HepG2 (cell line): Measurements from ENCODE around the gene HCN4. TPM values are rescaled to one million over a fixed set of nuclear protein-coding genes. Genes with fewer than 3 reads are reported as not detected.

Experiments
- ATAC-seq: fragments of 200-7000 bp; cut with Tn5 transposase; 3 replicates; pipeline ENCODE4 v1.9.1; 2020; ENCODE audit warnings: mild to moderate bottlenecking, moderate library complexity
- BruUV-seq: library from RNA; stranded (reverse); fragments of 400-500 nt; replicated peaks from 2 replicates; lab custom pipeline; 2021; lab: Mats Ljungman, UMichigan
- CTCF ChIA-PET: fragments of 300-600 bp; formaldehyde crosslinking; extraction: SDS; loops from one replicate; lab custom pipeline; 2021; ENCODE audit warnings: low total read pairs, inconsistent platforms, low intra/inter-chr PET ratio; lab: Yijun Ruan, JAX
- POLR2A ChIA-PET: fragments of 350-600 bp; sonication (Branson Sonifier 250); formaldehyde crosslinking; loops from one replicate; lab custom pipeline; 2020; ENCODE audit warnings: antibody characterized with exemption, inconsistent platforms; lab: Yijun Ruan, JAX
- DNase-seq: peaks from one replicate; pipeline ENCODE4 v3.0.0-alpha.2; 2015; ENCODE audit warnings: low spot score
- FAIRE-seq: peaks from 3 replicates; lab custom pipeline; 2011; peaks lifted over from hg19 to GRCh38; lab: Jason Lieb, UNC
- H2AFZ ChIP-seq: one replicate; pipeline ENCODE4 v1.6.1; 2011; ENCODE audit warnings: low read length, inconsistent platforms
- H3K27ac ChIP-seq: fragments of 300-600 bp; 3 replicates; pipeline ENCODE4 v1.8.0; 2011; ENCODE audit warnings: mixed run types, mild to moderate bottlenecking, mixed read lengths, low read length, inconsistent platforms; ENCODE audit not compliant: insufficient read depth; ENCODE audit errors: extremely low read length
- H3K27me3 ChIP-seq, 2 experiments: fragments of 200-600 bp in 1 of 2; 2 replicates in 1 of 2; 3 replicates in 1 of 2; pipeline versions ENCODE4 v1.6.0 to v1.8.0; 2011; ENCODE audit warnings: low read length in 2 of 2, mild to moderate bottlenecking in 2 of 2, moderate library complexity in 2 of 2, inconsistent platforms in 1 of 2; ENCODE audit not compliant: insufficient read depth in 2 of 2, control insufficient read depth in 1 of 2
- H3K36me3 ChIP-seq, 2 experiments: fragments of 200-600 bp in 1 of 2; replicated peaks in 1 of 2; 2 replicates in 1 of 2; 3 replicates in 1 of 2; pipeline versions ENCODE4 v1.5.1 to v1.8.0; 2011; ENCODE audit warnings: low read length in 2 of 2, inconsistent platforms in 1 of 2; ENCODE audit not compliant: insufficient read depth in 2 of 2, control insufficient read depth in 1 of 2
- H3K4me1 ChIP-seq: 2 replicates; pipeline ENCODE4 v1.5.1; 2012; ENCODE audit warnings: low read length, inconsistent platforms; ENCODE audit not compliant: insufficient read depth
- H3K4me2 ChIP-seq: 2 replicates; pipeline ENCODE4 v1.6.0; 2011; ENCODE audit warnings: low read depth, low read length, inconsistent platforms
- H3K4me3 ChIP-seq, 3 experiments: fragments of 200-600 bp in 1 of 3; sonication (generic), shearing (Covaris generic) in 1 of 3; replicated peaks in 1 of 3; 2 replicates each; pipeline ENCODE4 v1.5.1; 2011 to 2016; ENCODE audit warnings: low read length in 3 of 3, inconsistent platforms in 2 of 3, low read depth in 2 of 3, mild to moderate bottlenecking in 2 of 3, control low read depth in 1 of 3, mixed read lengths in 1 of 3; ENCODE audit not compliant: insufficient read depth in 1 of 3
- H3K79me2 ChIP-seq: one replicate; pipeline ENCODE4 v1.6.1; 2011; ENCODE audit warnings: low read length, inconsistent platforms; ENCODE audit not compliant: insufficient read depth
- H3K9ac ChIP-seq: 2 replicates; pipeline ENCODE4 v1.6.0; 2011; ENCODE audit warnings: mild to moderate bottlenecking, low read depth, low read length, inconsistent platforms; ENCODE audit not compliant: insufficient read depth
- H3K9me3 ChIP-seq: 2 replicates; pipeline ENCODE4 v1.5.1; 2012; ENCODE audit warnings: mild to moderate bottlenecking, low read length
- H4K20me1 ChIP-seq: 2 replicates; pipeline ENCODE4 v1.6.0; 2011; ENCODE audit warnings: inconsistent platforms, mild to moderate bottlenecking, low read length, moderate library complexity; ENCODE audit not compliant: insufficient read depth
- ELF1 ChIP-seq: sonication (generic); formaldehyde crosslinking; IDR thresholded peaks from 2 replicates; pipeline ENCODE4 v1.4.0; 2020; ENCODE audit warnings: missing genetic modification reagents
- FLYWCH1 ChIP-seq: sonication (generic); formaldehyde crosslinking; IDR thresholded peaks from 2 replicates; pipeline ENCODE4 v1.8.1; 2023; ENCODE audit warnings: mild to moderate bottlenecking, missing genetic modification reagents
- GATAD1 ChIP-seq: IDR thresholded peaks from 2 replicates; pipeline ENCODE4 v1.6.1; 2016; ENCODE audit warnings: missing genetic modification reagents, missing compliant biosample characterization
- HDAC2 ChIP-seq: sonication (generic); formaldehyde crosslinking; IDR thresholded peaks from 2 replicates; pipeline ENCODE4 v1.4.0; 2020; ENCODE audit warnings: missing genetic modification reagents
- IKZF1 ChIP-seq: fragments of 450-650 bp; IDR thresholded peaks from 2 replicates; pipeline ENCODE4 v1.7.1; 2016
- NCOA5 ChIP-seq: sonication (generic); formaldehyde crosslinking; IDR thresholded peaks from 2 replicates; pipeline ENCODE4 v1.4.0; 2020; ENCODE audit warnings: missing genetic modification reagents
- SNRNP70 ChIP-seq: fragments of 200-400 bp; formaldehyde crosslinking; IDR thresholded peaks from 2 replicates; pipeline ENCODE4 v1.6.1; 2017; ENCODE audit warnings: mild to moderate bottlenecking, low read depth, low read length, moderate library complexity
- SP4 ChIP-seq: sonication (generic); formaldehyde crosslinking; IDR thresholded peaks from 2 replicates; pipeline ENCODE4 v1.8.1; 2023; ENCODE audit warnings: mild to moderate bottlenecking, missing genetic modification reagents
- TCF7L2 ChIP-seq: IDR thresholded peaks from 2 replicates; pipeline ENCODE4 v1.6.1; 2011; ENCODE audit warnings: mild to moderate bottlenecking, low read depth, low read length, moderate library complexity
- TMF1 ChIP-seq: sonication (generic); formaldehyde crosslinking; IDR thresholded peaks from 2 replicates; pipeline ENCODE4 v1.8.1; 2022; ENCODE audit warnings: low read depth, missing genetic modification reagents
- TOE1 ChIP-seq: sonication (generic); formaldehyde crosslinking; IDR thresholded peaks from 2 replicates; pipeline ENCODE4 v1.4.0; 2020; ENCODE audit warnings: mild to moderate bottlenecking, missing genetic modification reagents
- ZBTB8A ChIP-seq: sonication (generic); formaldehyde crosslinking; IDR thresholded peaks from 2 replicates; pipeline ENCODE4 v1.4.0; 2020; ENCODE audit warnings: mild to moderate bottlenecking, low read depth, missing genetic modification reagents, borderline replicate concordance
- ZNF670 ChIP-seq: sonication (generic); formaldehyde crosslinking; IDR thresholded peaks from 2 replicates; pipeline ENCODE4 v1.8.0; 2022; ENCODE audit warnings: mild to moderate bottlenecking, missing genetic modification reagents, borderline replicate concordance
- ZNF737 ChIP-seq: sonication (generic); formaldehyde crosslinking; IDR thresholded peaks from 2 replicates; pipeline ENCODE4 v1.5.0; 2020; ENCODE audit warnings: missing genetic modification reagents, mild to moderate bottlenecking, borderline replicate concordance
- ZNF788 ChIP-seq: sonication (generic); formaldehyde crosslinking; IDR thresholded peaks from 2 replicates; pipeline ENCODE4 v1.5.0; 2020; ENCODE audit warnings: mild to moderate bottlenecking, missing genetic modification reagents, borderline replicate concordance
- WGBS: methylation state at CpG from one replicate; pipeline ENCODE4 v1.1.6; 2017; ENCODE audit warnings: low lambda C conversion rate; 5-methylcytosine and 5-hydroxymethylcytosine counted together
- in situ Hi-C: cut with HindIII; loops from 2 replicates; pipeline ENCODE4 v1.10.0; 2017; ENCODE audit warnings: low pct_unique_long_range_greater_than_20kb; ENCODE audit not compliant: extremely low pct_ligation_motif_present
- intact Hi-C: fragments of 100-400 bp; cut with micrococcal nuclease; formaldehyde crosslinking; loops from one replicate; pipeline ENCODE4 v1.10.0; 2022; ENCODE audit not compliant: unreplicated experiment
- polyA plus RNA-seq, 8 experiments: library from polyadenylated mRNA; depleted of rRNA in 3 of 8; stranded (reverse) in 7 of 8; unstranded in 1 of 8; fragments of >200 nt; fragmentation: Illumina TruSeq in 4 of 8; extraction: Trizol in 4 of 8; gene quantifications; 2 replicates each; pipeline versions ENCODE4 v1.2.1 to v1.2.3, GENCODE V29; 2011 to 2016; ENCODE audit warnings: low read depth in 4 of 8, missing spikeins in 1 of 8, mixed read lengths in 1 of 8; ENCODE audit not compliant: insufficient read depth in 1 of 8
- total RNA-seq, 5 experiments: library from RNA; depleted of rRNA; stranded (reverse); fragments of >200 nt; fragmentation: Illumina TruSeq; extraction: Trizol; gene quantifications; 2 replicates each; pipeline ENCODE4 v1.2.3, GENCODE V29; 2016; ENCODE audit warnings: low read depth in 1 of 5
- TF ChIP-seq, protein P1 (sequence below): sonication (generic); formaldehyde crosslinking; IDR thresholded peaks from 2 replicates; pipeline ENCODE4 v1.4.0; 2020; ENCODE audit warnings: missing genetic modification reagents, borderline replicate concordance
- TF ChIP-seq, protein P2 (sequence below): sonication (generic); formaldehyde crosslinking; IDR thresholded peaks from 2 replicates; pipeline ENCODE4 v1.5.1; 2020; ENCODE audit warnings: missing genetic modification reagents, mild to moderate bottlenecking, borderline replicate concordance
- TF ChIP-seq, protein P3 (sequence below): IDR thresholded peaks from 2 replicates; pipeline ENCODE4 v1.6.1; 2016; ENCODE audit warnings: missing biosample characterization, missing genetic modification reagents, low read depth
- TF ChIP-seq, protein P4 (sequence below): sonication (generic); formaldehyde crosslinking; IDR thresholded peaks from 2 replicates; pipeline ENCODE4 v1.8.1; 2023; ENCODE audit warnings: mild to moderate bottlenecking, missing genetic modification reagents

HCN4 gene
- total and polyA plus RNA-seq, 2 of the 13 experiments (the other 11 are each of a cell fraction or from before 2014, with no cell fraction given): not detected

DNA sequence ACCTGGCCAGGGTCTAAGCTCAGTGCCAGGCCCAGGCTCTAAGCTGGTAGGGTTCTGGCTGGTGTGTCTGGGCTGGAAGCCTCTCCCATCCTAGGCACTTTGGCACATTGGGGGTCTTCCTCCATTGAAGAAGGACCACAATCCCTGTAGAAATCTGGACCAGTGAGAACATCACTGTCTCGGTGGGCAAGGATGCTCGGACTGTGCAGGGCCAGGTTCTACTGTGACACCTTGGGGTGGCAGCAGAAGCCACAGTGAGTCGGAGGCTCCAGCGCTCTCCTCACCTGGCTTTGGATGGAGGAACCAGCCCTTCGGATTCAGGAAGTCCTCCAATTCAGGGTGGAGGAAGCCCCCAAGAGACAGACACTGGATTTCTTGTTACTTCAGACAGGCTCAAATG, 17.5 kb upstream of the HCN4 start (continued):
- TF ChIP-seq ZBTB8A (CRISPR knock-in tag) (no peak), TMF1 (CRISPR knock-in tag) (no peak), FLYWCH1 (CRISPR knock-in tag) (no peak), IKZF1 (no peak), TCF7L2 (no peak), ZNF737 (CRISPR knock-in tag) (no peak)
- TF ChIP-seq, protein P1, sequence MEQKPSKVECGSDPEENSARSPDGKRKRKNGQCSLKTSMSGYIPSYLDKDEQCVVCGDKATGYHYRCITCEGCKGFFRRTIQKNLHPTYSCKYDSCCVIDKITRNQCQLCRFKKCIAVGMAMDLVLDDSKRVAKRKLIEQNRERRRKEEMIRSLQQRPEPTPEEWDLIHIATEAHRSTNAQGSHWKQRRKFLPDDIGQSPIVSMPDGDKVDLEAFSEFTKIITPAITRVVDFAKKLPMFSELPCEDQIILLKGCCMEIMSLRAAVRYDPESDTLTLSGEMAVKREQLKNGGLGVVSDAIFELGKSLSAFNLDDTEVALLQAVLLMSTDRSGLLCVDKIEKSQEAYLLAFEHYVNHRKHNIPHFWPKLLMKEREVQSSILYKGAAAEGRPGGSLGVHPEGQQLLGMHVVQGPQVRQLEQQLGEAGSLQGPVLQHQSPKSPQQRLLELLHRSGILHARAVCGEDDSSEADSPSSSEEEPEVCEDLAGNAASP: no peak

DNA sequence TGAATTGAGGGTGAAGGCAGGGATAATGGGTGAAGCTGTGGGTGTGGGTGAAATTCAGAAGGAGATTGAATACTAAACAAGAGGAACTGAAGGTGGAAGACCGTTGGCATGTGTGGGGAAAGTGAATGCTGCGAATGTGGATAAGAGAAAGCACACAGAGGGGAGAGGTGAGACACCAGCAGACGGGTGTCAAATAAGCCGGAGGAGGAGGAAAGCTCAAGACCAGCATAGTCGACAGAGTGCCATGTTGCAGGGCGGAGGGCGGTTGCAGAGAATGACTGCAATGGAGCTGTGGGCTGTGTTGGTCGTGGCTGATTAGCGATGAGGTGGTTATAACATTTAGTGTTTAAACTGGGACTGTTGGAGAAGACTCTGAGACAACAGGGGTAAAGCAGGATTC, 16.4 kb upstream of the HCN4 start:
- H3K27me3 ChIP-seq: peaks cover 0 to 4% of the 10 kb centered on the region in 2 experiments; a peak in 1 of 5 replicates
- no peak overlapping the region for H3K27ac ChIP-seq
- POLR2A ChIA-PET: no interaction called here
- H3K4me2 ChIP-seq: no peak overlapping the region
- 45% methylated on average over 9 of the region's 9 CpGs for WGBS
- no peak for DNase-seq
- ATAC-seq: no peak
- H3K4me3 ChIP-seq: no peak overlapping the region
- H3K79me2 ChIP-seq: no peaks in the 10 kb centered on the region
- no peak overlapping the region for H2AFZ ChIP-seq
- H3K9me3 ChIP-seq: no peaks in the 10 kb centered on the region
- BruUV-seq: no TSS peak
- H3K4me1 ChIP-seq: peaks cover 11% of the 10 kb centered on the region
- in situ Hi-C loops (no loop called here), intact Hi-C loops (no loop called here)
- CTCF ChIA-PET: no interaction called here
- H3K36me3 ChIP-seq: no peaks in the 10 kb centered on the region
- FAIRE-seq: no peak
- no peak overlapping the region for H3K9ac ChIP-seq
- no peaks in the 10 kb centered on the region for H4K20me1 ChIP-seq
- TF ChIP-seq HDAC2 (no peak), SNRNP70 (no peak), GATAD1 (CRISPR knock-in tag) (no peak), ZNF670 (CRISPR knock-in tag) (no peak), SP4 (CRISPR knock-in tag) (no peak), NCOA5 (CRISPR knock-in tag) (no peak), ZNF788 (no peak), ELF1 (CRISPR knock-in tag) (no peak), TOE1 (CRISPR knock-in tag) (no peak)
- TF ChIP-seq, protein P2, sequence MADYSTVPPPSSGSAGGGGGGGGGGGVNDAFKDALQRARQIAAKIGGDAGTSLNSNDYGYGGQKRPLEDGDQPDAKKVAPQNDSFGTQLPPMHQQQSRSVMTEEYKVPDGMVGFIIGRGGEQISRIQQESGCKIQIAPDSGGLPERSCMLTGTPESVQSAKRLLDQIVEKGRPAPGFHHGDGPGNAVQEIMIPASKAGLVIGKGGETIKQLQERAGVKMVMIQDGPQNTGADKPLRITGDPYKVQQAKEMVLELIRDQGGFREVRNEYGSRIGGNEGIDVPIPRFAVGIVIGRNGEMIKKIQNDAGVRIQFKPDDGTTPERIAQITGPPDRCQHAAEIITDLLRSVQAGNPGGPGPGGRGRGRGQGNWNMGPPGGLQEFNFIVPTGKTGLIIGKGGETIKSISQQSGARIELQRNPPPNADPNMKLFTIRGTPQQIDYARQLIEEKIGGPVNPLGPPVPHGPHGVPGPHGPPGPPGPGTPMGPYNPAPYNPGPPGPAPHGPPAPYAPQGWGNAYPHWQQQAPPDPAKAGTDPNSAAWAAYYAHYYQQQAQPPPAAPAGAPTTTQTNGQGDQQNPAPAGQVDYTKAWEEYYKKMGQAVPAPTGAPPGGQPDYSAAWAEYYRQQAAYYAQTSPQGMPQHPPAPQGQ (CRISPR knock-in tag): no peak
- TF ChIP-seq, protein P3, sequence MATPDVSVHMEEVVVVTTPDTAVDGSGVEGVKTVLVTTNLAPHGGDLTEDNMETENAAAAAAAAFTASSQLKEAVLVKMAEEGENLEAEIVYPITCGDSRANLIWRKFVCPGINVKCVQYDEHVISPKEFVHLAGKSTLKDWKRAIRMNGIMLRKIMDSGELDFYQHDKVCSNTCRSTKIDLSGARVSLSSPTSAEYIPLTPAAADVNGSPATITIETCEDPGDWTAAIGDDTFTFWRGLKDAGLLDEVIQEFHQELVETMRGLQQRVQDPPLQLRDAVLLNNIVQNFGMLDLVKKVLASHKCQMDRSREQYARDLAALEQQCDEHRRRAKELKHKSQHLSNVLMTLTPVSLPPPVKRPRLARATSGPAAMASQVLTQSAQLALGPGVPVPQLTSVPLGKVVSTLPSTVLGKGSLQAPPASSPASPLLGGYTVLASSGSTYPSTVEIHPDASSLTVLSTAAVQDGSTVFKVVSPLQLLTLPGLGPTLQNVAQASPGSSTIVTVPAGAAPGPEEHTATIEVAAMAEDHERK (CRISPR knock-in tag): no peak
- TF ChIP-seq, protein P4, sequence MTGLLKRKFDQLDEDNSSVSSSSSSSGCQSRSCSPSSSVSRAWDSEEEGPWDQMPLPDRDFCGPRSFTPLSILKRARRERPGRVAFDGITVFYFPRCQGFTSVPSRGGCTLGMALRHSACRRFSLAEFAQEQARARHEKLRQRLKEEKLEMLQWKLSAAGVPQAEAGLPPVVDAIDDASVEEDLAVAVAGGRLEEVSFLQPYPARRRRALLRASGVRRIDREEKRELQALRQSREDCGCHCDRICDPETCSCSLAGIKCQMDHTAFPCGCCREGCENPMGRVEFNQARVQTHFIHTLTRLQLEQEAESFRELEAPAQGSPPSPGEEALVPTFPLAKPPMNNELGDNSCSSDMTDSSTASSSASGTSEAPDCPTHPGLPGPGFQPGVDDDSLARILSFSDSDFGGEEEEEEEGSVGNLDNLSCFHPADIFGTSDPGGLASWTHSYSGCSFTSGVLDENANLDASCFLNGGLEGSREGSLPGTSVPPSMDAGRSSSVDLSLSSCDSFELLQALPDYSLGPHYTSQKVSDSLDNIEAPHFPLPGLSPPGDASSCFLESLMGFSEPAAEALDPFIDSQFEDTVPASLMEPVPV: no peak
